ENCODE measurements around the gene SYNDIG1L.
A peak's percentile ranks its signal among the peaks of the same experiment; 100 is the strongest.
"Not testable (repeated sequence)": the region's sequence is repeated elsewhere in the genome, so short reads cannot be mapped to it uniquely, and the experiment has no call there.

Gene SYNDIG1L

GRCh38 chr14:74456684-74457564, 30.9 kb upstream of the SYNDIG1L start:
- TF ChIP-seq, protein P1, sequence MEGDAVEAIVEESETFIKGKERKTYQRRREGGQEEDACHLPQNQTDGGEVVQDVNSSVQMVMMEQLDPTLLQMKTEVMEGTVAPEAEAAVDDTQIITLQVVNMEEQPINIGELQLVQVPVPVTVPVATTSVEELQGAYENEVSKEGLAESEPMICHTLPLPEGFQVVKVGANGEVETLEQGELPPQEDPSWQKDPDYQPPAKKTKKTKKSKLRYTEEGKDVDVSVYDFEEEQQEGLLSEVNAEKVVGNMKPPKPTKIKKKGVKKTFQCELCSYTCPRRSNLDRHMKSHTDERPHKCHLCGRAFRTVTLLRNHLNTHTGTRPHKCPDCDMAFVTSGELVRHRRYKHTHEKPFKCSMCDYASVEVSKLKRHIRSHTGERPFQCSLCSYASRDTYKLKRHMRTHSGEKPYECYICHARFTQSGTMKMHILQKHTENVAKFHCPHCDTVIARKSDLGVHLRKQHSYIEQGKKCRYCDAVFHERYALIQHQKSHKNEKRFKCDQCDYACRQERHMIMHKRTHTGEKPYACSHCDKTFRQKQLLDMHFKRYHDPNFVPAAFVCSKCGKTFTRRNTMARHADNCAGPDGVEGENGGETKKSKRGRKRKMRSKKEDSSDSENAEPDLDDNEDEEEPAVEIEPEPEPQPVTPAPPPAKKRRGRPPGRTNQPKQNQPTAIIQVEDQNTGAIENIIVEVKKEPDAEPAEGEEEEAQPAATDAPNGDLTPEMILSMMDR (conservative IDR thresholded peaks at IDR 0.05; ENCODE audit: control insufficient read depth, insufficient read depth, low read depth, low read length): no peak
- no peak overlapping the region for H3K4me3 ChIP-seq (ENCODE audit: control insufficient read depth, low read depth, low read length)
- no peak for DNase-seq (ENCODE audit: low read depth)

- not testable (repeated sequence) for H3K4me3 ChIP-seq (ENCODE audit: control insufficient read depth, low read depth, low read length); DNase-seq (ENCODE audit: low read depth)
Observed at GRCh38 chr14:74454397-74454796, 28.4 kb upstream of the SYNDIG1L start.

DNA sequence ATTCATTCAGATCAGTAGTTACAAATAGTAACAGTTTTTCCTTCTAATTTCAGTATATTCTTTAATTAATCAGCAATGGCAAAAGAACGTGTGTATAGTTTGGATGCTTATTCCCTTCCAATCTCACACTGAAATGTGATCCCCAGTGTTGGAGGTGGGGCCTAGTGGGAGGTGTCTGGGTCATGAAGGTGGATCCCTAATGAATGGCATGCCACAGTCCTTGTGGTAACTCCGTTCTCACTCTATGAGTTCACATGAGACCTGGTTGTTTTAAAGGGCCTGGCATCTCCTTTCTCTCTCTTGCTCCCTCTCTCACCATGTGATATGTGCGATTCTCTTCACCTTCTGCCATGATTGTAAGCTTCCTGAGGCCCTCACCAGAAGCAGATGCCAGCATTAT, 18.9 kb upstream of the SYNDIG1L start:
- DNase-seq (ENCODE audit: low read depth): no peak
- no peak overlapping the region for H3K4me3 ChIP-seq (ENCODE audit: control insufficient read depth, low read depth, low read length)
- TF ChIP-seq, protein P1 (conservative IDR thresholded peaks at IDR 0.05; ENCODE audit: control insufficient read depth, insufficient read depth, low read depth, low read length): no peak

- H3K4me3 ChIP-seq (ENCODE audit: control insufficient read depth, low read depth, low read length): no peak overlapping the region
- TF ChIP-seq, protein P1 (conservative IDR thresholded peaks at IDR 0.05; ENCODE audit: control insufficient read depth, insufficient read depth, low read depth, low read length): no peak
- no peak for DNase-seq (ENCODE audit: low read depth)
Observed at GRCh38 chr14:74442757-74443156, 16.7 kb upstream of the SYNDIG1L start.

GRCh38 chr14:74441113-74441512, 15.1 kb upstream of the SYNDIG1L start:
- TF ChIP-seq, protein P1 (conservative IDR thresholded peaks at IDR 0.05; ENCODE audit: control insufficient read depth, insufficient read depth, low read depth, low read length): no peak
- no peak for DNase-seq (ENCODE audit: low read depth)
- no peak overlapping the region for H3K4me3 ChIP-seq (ENCODE audit: control insufficient read depth, low read depth, low read length)

- TF ChIP-seq, protein P1 (conservative IDR thresholded peaks at IDR 0.05; ENCODE audit: control insufficient read depth, insufficient read depth, low read depth, low read length): no peak
- H3K4me3 ChIP-seq (ENCODE audit: control insufficient read depth, low read depth, low read length): no peak overlapping the region
- no peak for DNase-seq (ENCODE audit: low read depth)
Observed at GRCh38 chr14:74438351-74438915, 12.4 kb upstream of the SYNDIG1L start.

DNA sequence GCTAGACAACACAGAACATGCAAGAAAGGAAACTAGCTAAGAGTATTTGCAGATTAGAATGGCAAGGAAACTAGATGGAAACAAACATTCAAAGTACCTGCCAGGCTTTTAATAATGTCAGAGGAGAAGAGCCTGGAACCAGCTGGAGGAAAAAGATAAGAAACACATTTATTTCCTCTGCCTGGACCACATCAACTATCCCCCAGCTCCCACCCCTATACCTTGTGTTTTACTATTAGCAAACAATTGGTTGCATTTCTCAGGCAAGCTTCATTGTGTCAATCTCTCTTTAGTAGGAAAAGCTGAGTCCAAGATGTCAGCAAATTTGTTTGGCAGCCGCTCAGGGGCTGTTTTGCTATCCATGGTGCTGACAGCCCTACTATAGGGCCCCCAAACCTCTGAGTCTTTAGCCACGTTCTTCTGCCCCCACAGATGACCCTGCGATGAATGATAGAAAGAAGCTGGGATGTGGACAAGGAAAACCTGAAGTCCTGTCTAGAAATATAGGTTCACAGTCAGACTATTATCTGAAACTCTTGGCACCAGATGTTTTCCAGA, 11.6 kb upstream of the SYNDIG1L start:
- no peak overlapping the region for H3K4me3 ChIP-seq (ENCODE audit: control insufficient read depth, low read depth, low read length)
- TF ChIP-seq, protein P1 (conservative IDR thresholded peaks at IDR 0.05; ENCODE audit: control insufficient read depth, insufficient read depth, low read depth, low read length): no peak
- peak; percentile 3 for DNase-seq (ENCODE audit: low read depth)
